A673 (cell line): ENCODE results near the gene CYP1B1. TPM values are rescaled to one million over a fixed set of nuclear protein-coding genes. Genes with fewer than 3 reads are reported as not detected.

ENCODE experiments used
- BruUV-seq: library from RNA; stranded (reverse); fragments of 400-500 nt; replicated peaks from 2 replicates; lab custom pipeline; 2021; lab: Mats Ljungman, UMichigan
- CTCF ChIA-PET: fragments of 300-600 bp; sonication (Branson Sonifier 250); formaldehyde crosslinking; loops from one replicate; lab custom pipeline; 2022; ENCODE audit warnings: antibody characterized with exemption; lab: Charles Lee
- POLR2A ChIA-PET: fragments of 300-600 bp; sonication (Branson Sonifier 250); formaldehyde crosslinking; loops from one replicate; lab custom pipeline; 2022; ENCODE audit warnings: antibody characterized with exemption; ENCODE audit not compliant: low non-redundant PET; lab: Charles Lee
- DNase-seq: peaks from one replicate; pipeline ENCODE4 v3.0.0-alpha.2; 2015; ENCODE audit warnings: low spot score
- H3K27ac ChIP-seq: fragments of 200-600 bp; sonication (generic); 2 replicates; pipeline ENCODE4 v1.5.1; 2016; ENCODE audit warnings: mixed run types, low read depth, mild to moderate bottlenecking, mixed read lengths, antibody characterized with exemption, low read length; ENCODE audit not compliant: poor library complexity, severe bottlenecking
- H3K27me3 ChIP-seq: fragments of 200-600 bp; sonication (generic); replicated peaks from 2 replicates; pipeline ENCODE4 v1.6.1; 2017; ENCODE audit warnings: mixed run types, low read depth, mild to moderate bottlenecking, mixed read lengths, antibody characterized with exemption, low read length; ENCODE audit not compliant: insufficient read depth, poor library complexity
- H3K36me3 ChIP-seq: fragments of 200-600 bp; sonication (generic); 2 replicates; pipeline ENCODE4 v1.6.1; 2016; ENCODE audit warnings: mixed run types, mild to moderate bottlenecking, mixed read lengths, antibody characterized with exemption, low read length; ENCODE audit not compliant: insufficient read depth, poor library complexity, severe bottlenecking
- H3K4me1 ChIP-seq: fragments of 200-600 bp; sonication (generic); 2 replicates; pipeline ENCODE4 v1.6.1; 2017; ENCODE audit warnings: mixed run types, mild to moderate bottlenecking, mixed read lengths, antibody characterized with exemption, low read length; ENCODE audit not compliant: insufficient read depth, poor library complexity, severe bottlenecking
- H3K4me3 ChIP-seq: fragments of 200-600 bp; sonication (generic); 2 replicates; pipeline ENCODE4 v1.5.1; 2016; ENCODE audit warnings: low read depth, mixed run types, mild to moderate bottlenecking, mixed read lengths, low read length; ENCODE audit not compliant: poor library complexity, severe bottlenecking
- H3K9me3 ChIP-seq: fragments of 200-600 bp; sonication (generic); 2 replicates; pipeline ENCODE4 v1.6.1; 2016; ENCODE audit warnings: mixed run types, low read depth, mild to moderate bottlenecking, mixed read lengths, antibody characterized with exemption, low read length; ENCODE audit not compliant: poor library complexity, severe bottlenecking
- CTCF ChIP-seq: fragments of 300-800, 200-600 bp; sonication (generic); conservative IDR thresholded peaks from 2 replicates; pipeline ENCODE4 v1.5.1; 2017; ENCODE audit warnings: low read depth, mild to moderate bottlenecking, antibody characterized with exemption, low read length, moderate library complexity, mixed read lengths
- EZH2 ChIP-seq: fragments of 200-600 bp; sonication (generic); IDR thresholded peaks from 2 replicates; pipeline ENCODE4 v1.6.1; 2017; ENCODE audit warnings: borderline replicate concordance, low read depth, mild to moderate bottlenecking, mixed read lengths, antibody characterized with exemption, low read length; ENCODE audit not compliant: poor library complexity, severe bottlenecking
- intact Hi-C: fragments of 100-400 bp; cut with micrococcal nuclease; formaldehyde crosslinking; loops from one replicate; pipeline ENCODE4 v1.10.0; 2022; ENCODE audit not compliant: unreplicated experiment
- total RNA-seq: library from RNA; stranded (reverse); gene quantifications from 2 replicates; pipeline ENCODE4 v1.2.3, GENCODE V29; 2021

The CYP1B1 gene
- total RNA-seq, 1 experiment from 2014 or later, result 0.92 TPM

- intact Hi-C loops, result no loop called here
- Histone ChIP-seq H3K27ac (no peak overlapping the region), H3K4me3 (no peak overlapping the region), H3K9me3 (no peaks in the 10 kb centered on the region), H3K36me3 (no peaks in the 10 kb centered on the region), H3K27me3 (peaks cover 7% of the 10 kb centered on the region), H3K4me1 (no peaks in the 10 kb centered on the region)
- no TSS peak for BruUV-seq
- ChIA-PET CTCF (no interaction called here), POLR2A (no interaction called here)
- DNase-seq, result no peak
- TF ChIP-seq CTCF, result no peak
- TF ChIP-seq EZH2, result no peak
Measured at GRCh38 chr2:38056216-38056615, 19.7 kb downstream of the CYP1B1 start.

- intact Hi-C loops, result no loop called here
- Histone ChIP-seq H3K27ac (no peak overlapping the region), H3K4me3 (no peak overlapping the region), H3K9me3 (no peaks in the 10 kb centered on the region), H3K27me3 (peaks cover 4% of the 10 kb centered on the region), H3K36me3 (no peaks in the 10 kb centered on the region), H3K4me1 (no peaks in the 10 kb centered on the region)
- ChIA-PET POLR2A (interaction anchor here (0.6 kb wide), 1 partner anchor 426 kb away, joined by 4 read pairs; no protein-coding TSS in a partner anchor), CTCF (interaction anchor here (0.6 kb wide), 1 partner anchor 31 kb away, joined by 6 read pairs; no protein-coding TSS in a partner anchor)
- TF ChIP-seq EZH2 (no peak), CTCF (no peak)
- no peak for DNase-seq
- BruUV-seq, result no TSS peak
Measured at GRCh38 chr2:38045811-38046210, 30.1 kb downstream of the CYP1B1 start.

- intact Hi-C loops, result no loop called here
- Histone ChIP-seq H3K36me3 (no peaks in the 10 kb centered on the region), H3K4me1 (no peaks in the 10 kb centered on the region), H3K27ac (no peak overlapping the region), H3K27me3 (peaks cover 22% of the 10 kb centered on the region), H3K4me3 (no peak overlapping the region), H3K9me3 (no peaks in the 10 kb centered on the region)
- TF ChIP-seq EZH2 (no peak), CTCF (no peak)
- BruUV-seq, result no TSS peak
- CTCF ChIA-PET, result interaction anchor here (0.7 kb wide), 1 partner anchor 207 kb away, joined by 6 read pairs; no protein-coding TSS in a partner anchor
- no peak for DNase-seq
- POLR2A ChIA-PET, result no interaction called here
Measured at GRCh38 chr2:38039121-38039910, 36.6 kb downstream of the CYP1B1 start.
